ENCODE data around the gene TAF11L2.
"Not testable (repeated sequence)": the region's sequence is repeated elsewhere in the genome, so short reads cannot be mapped to it uniquely, and the experiment has no call there.

DNA sequence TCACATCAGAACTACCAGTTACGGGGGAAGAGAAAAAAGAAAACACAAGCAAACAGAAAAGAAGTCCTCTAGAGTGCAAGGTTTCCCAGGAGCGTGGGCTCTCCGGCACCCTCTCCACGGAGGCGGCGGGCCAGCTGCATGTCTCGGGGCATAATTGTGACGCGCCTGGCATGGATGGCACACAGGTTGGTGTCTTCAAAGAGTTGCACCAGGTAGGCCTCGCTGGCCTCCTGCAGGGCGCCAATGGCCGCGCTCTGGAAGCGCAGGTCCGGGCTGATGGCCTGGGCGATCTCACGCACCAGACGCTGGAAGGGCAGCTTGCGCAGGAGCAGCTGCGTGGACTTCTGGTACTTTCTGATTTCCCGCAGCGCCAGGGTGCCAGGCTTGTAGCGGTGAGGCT is 6.8 kb upstream of the TAF11L2 start:
- TF ChIP-seq, protein P1, sequence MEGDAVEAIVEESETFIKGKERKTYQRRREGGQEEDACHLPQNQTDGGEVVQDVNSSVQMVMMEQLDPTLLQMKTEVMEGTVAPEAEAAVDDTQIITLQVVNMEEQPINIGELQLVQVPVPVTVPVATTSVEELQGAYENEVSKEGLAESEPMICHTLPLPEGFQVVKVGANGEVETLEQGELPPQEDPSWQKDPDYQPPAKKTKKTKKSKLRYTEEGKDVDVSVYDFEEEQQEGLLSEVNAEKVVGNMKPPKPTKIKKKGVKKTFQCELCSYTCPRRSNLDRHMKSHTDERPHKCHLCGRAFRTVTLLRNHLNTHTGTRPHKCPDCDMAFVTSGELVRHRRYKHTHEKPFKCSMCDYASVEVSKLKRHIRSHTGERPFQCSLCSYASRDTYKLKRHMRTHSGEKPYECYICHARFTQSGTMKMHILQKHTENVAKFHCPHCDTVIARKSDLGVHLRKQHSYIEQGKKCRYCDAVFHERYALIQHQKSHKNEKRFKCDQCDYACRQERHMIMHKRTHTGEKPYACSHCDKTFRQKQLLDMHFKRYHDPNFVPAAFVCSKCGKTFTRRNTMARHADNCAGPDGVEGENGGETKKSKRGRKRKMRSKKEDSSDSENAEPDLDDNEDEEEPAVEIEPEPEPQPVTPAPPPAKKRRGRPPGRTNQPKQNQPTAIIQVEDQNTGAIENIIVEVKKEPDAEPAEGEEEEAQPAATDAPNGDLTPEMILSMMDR (conservative IDR thresholded peaks at IDR 0.05 in 1 of 2, IDR thresholded peaks at IDR 0.05 in 1 of 2; ENCODE audit: extremely low read depth in 1 of 2, insufficient read depth in 1 of 2, low read depth in 1 of 2, low read length in 2 of 2) = not testable (repeated sequence)
- TF ChIP-seq EZH2 (IDR thresholded peaks at IDR 0.05; ENCODE audit: borderline replicate concordance, low read length) = not testable (repeated sequence)

Measured in mammary epithelial cell (primary cell).